ENCODE results near the gene CD3E. TPM values are rescaled to one million over a fixed set of nuclear protein-coding genes. Genes with fewer than 3 reads are reported as not detected.

The CD3E gene
- total RNA-seq, 1 experiment from 2014 or later = not detected

GRCh38 chr11:118343981-118344515 is 39.5 kb downstream of the CD3E start, which contains the start of gene CD3G:
Gene CD3G, plus strand, starts transcription at chr11:118344344. Its CDS starts 80 bp downstream, at chr11:118344424.
- TF ChIP-seq CTCF (IDR thresholded peaks at IDR 0.05; ENCODE audit: unreplicated experiment) = no peak
- peaks cover 73% of the 10 kb centered on the region for H3K27me3 Mint-ChIP-seq (ENCODE audit: unreplicated experiment)
- no TSS peak for BruUV-seq (replicated peaks)
- H3K4me1 Mint-ChIP-seq (ENCODE audit: low read depth, unreplicated experiment) = peaks cover 5% of the 10 kb centered on the region
- CTCF ChIA-PET = no interaction called here
- H3K27ac Mint-ChIP-seq (ENCODE audit: unreplicated experiment) = no peak within 1 kb of the TSS
- DNase-seq = no peak
- H3K9me3 Mint-ChIP-seq (ENCODE audit: low read depth, unreplicated experiment) = peaks cover 3% of the 10 kb centered on the region
- intact Hi-C loops (cut with micrococcal nuclease; ENCODE audit: unreplicated experiment) = no loop called here
- no peak within 1 kb of the TSS for H3K4me3 Mint-ChIP-seq (ENCODE audit: low read depth, unreplicated experiment)
- no peaks in the 10 kb centered on the region for H3K36me3 Mint-ChIP-seq (ENCODE audit: insufficient read depth, unreplicated experiment)

GRCh38 chr11:118349475-118349874 is 44.9 kb downstream of the CD3E start:
- no peak overlapping the region for H3K4me3 Mint-ChIP-seq (ENCODE audit: low read depth, unreplicated experiment)
- no TSS peak for BruUV-seq (replicated peaks)
- H3K27ac Mint-ChIP-seq (ENCODE audit: unreplicated experiment) = no peak overlapping the region
- H3K9me3 Mint-ChIP-seq (ENCODE audit: low read depth, unreplicated experiment) = peaks cover 3% of the 10 kb centered on the region
- peaks cover 5% of the 10 kb centered on the region for H3K4me1 Mint-ChIP-seq (ENCODE audit: low read depth, unreplicated experiment)
- H3K36me3 Mint-ChIP-seq (ENCODE audit: insufficient read depth, unreplicated experiment) = no peaks in the 10 kb centered on the region
- intact Hi-C loops (cut with micrococcal nuclease; ENCODE audit: unreplicated experiment) = no loop called here
- CTCF ChIA-PET = no interaction called here
- TF ChIP-seq CTCF (IDR thresholded peaks at IDR 0.05; ENCODE audit: unreplicated experiment) = no peak
- DNase-seq = no peak
- H3K27me3 Mint-ChIP-seq (ENCODE audit: unreplicated experiment) = peaks cover 75% of the 10 kb centered on the region

GRCh38 chr11:118353084-118353710 is 48.7 kb downstream of the CD3E start:
- no peaks in the 10 kb centered on the region for H3K9me3 Mint-ChIP-seq (ENCODE audit: low read depth, unreplicated experiment)
- H3K4me3 Mint-ChIP-seq (ENCODE audit: low read depth, unreplicated experiment) = no peak overlapping the region
- H3K27ac Mint-ChIP-seq (ENCODE audit: unreplicated experiment) = no peak overlapping the region
- DNase-seq = no peak
- CTCF ChIA-PET = interaction anchor here (1.8 kb wide), 1 partner anchor 58 kb away, joined by 8 read pairs; no protein-coding TSS in a partner anchor
- H3K4me1 Mint-ChIP-seq (ENCODE audit: low read depth, unreplicated experiment) = peaks cover 7% of the 10 kb centered on the region
- H3K36me3 Mint-ChIP-seq (ENCODE audit: insufficient read depth, unreplicated experiment) = no peaks in the 10 kb centered on the region
- TF ChIP-seq CTCF (IDR thresholded peaks at IDR 0.05; ENCODE audit: unreplicated experiment) = no peak
- intact Hi-C loops (cut with micrococcal nuclease; ENCODE audit: unreplicated experiment) = loop anchor here (1.0 to 5.0 kb wide), 2 partner anchors 57 to 156 kb away; no protein-coding TSS in a partner anchor
- BruUV-seq (replicated peaks) = no TSS peak
- peaks cover 49% of the 10 kb centered on the region for H3K27me3 Mint-ChIP-seq (ENCODE audit: unreplicated experiment)

GRCh38 chr11:118358071-118358470 is 53.5 kb downstream of the CD3E start:
- no peak for DNase-seq
- no peak for TF ChIP-seq CTCF (IDR thresholded peaks at IDR 0.05; ENCODE audit: unreplicated experiment)
- no TSS peak for BruUV-seq (replicated peaks)
- Mint-ChIP-seq H3K27me3 (ENCODE audit: unreplicated experiment) (peaks cover 21% of the 10 kb centered on the region), H3K9me3 (ENCODE audit: low read depth, unreplicated experiment) (no peaks in the 10 kb centered on the region), H3K4me1 (ENCODE audit: low read depth, unreplicated experiment) (peaks cover 15% of the 10 kb centered on the region), H3K36me3 (ENCODE audit: insufficient read depth, unreplicated experiment) (peaks cover 15% of the 10 kb centered on the region), H3K27ac (ENCODE audit: unreplicated experiment) (no peak overlapping the region), H3K4me3 (ENCODE audit: low read depth, unreplicated experiment) (no peak overlapping the region)
- CTCF ChIA-PET = no interaction called here
- intact Hi-C loops (cut with micrococcal nuclease; ENCODE audit: unreplicated experiment) = no loop called here

All from Calu3 (cell line).